Brain microvascular endothelial cell (primary cell): Measurements from ENCODE around the gene KLHL21.

Experiments used
- DNase-seq: peaks from one replicate; pipeline ENCODE4 v3.0.0-alpha.2; 2020
- H3K27ac ChIP-seq: fragments of 250-450 bp; sonication (Bioruptor Pico); 2 replicates; pipeline ENCODE4 v1.5.1; 2020; ENCODE audit warnings: mild to moderate bottlenecking, moderate library complexity
- H3K27me3 ChIP-seq: fragments of 250-450 bp; sonication (Bioruptor Pico); replicated peaks from 2 replicates; pipeline ENCODE4 v1.5.1; 2020; ENCODE audit warnings: mild to moderate bottlenecking
- H3K36me3 ChIP-seq: fragments of 250-450 bp; sonication (Bioruptor Pico); replicated peaks from 2 replicates; pipeline ENCODE4 v1.5.1; 2020; ENCODE audit warnings: mild to moderate bottlenecking
- H3K4me3 ChIP-seq: 2 replicates; pipeline ENCODE4 v1.5.1; 2011; ENCODE audit warnings: low read depth, mild to moderate bottlenecking, control low read depth, low read length, moderate library complexity
- in situ Hi-C: cut with HindIII; loops from 2 replicates; pipeline ENCODE4 v1.10.0; 2017; ENCODE audit warnings: low sequenced_read_pairs, low pct_ligation_motif_present
- TF ChIP-seq, protein P1 (sequence below): IDR thresholded peaks from 2 replicates; pipeline ENCODE4 v1.5.1; 2011; ENCODE audit warnings: low read depth, mild to moderate bottlenecking, moderate library complexity, low read length, control low read depth, inconsistent platforms; ENCODE audit errors: missing control alignments

Gene KLHL21

DNA sequence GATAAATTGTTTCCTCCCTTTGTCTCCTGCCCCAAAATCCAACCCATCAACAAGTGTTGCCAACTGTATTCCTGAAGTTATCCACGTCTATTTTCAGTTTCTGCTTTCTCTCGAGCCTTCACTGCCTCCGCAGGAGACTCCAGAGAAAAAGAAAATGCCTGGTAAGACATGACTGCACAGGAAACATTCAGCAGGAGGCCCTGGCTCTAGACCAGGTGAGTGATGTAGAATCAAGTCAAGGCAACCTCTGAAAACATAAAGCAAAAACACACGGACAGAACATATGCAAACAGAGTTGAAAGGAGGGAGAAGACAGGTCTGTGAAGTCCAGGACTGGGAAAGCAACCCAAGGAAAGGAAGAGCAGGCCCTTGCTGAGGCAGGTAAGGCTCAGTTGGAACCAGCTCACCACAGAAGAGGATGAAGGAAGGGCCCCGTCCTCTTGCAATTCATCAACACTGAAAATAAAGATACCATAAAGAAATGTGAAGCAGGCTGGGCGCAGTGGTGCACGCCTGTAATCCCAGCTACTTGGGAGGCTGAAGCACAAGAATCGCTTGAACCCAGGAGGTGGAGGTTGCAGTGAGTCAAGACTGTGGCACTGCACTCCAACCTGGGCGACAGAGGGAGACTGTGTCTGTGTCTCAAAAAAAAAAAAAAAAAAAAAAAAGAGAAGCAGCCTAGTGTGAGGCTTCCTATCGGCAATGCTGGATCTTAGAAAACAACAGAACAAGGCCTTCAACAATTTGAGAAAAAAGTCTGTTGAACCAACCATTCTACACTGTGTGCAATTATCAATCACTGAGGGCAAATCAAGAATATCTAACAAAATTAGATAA, 57.2 kb downstream of the KLHL21 start:
- H3K27me3 ChIP-seq = no peaks in the 10 kb centered on the region
- no peak overlapping the region for H3K4me3 ChIP-seq
- H3K36me3 ChIP-seq = peaks cover 35% of the 10 kb centered on the region
- TF ChIP-seq, protein P1, sequence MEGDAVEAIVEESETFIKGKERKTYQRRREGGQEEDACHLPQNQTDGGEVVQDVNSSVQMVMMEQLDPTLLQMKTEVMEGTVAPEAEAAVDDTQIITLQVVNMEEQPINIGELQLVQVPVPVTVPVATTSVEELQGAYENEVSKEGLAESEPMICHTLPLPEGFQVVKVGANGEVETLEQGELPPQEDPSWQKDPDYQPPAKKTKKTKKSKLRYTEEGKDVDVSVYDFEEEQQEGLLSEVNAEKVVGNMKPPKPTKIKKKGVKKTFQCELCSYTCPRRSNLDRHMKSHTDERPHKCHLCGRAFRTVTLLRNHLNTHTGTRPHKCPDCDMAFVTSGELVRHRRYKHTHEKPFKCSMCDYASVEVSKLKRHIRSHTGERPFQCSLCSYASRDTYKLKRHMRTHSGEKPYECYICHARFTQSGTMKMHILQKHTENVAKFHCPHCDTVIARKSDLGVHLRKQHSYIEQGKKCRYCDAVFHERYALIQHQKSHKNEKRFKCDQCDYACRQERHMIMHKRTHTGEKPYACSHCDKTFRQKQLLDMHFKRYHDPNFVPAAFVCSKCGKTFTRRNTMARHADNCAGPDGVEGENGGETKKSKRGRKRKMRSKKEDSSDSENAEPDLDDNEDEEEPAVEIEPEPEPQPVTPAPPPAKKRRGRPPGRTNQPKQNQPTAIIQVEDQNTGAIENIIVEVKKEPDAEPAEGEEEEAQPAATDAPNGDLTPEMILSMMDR = no peak
- in situ Hi-C loops = no loop called here
- peak overlapping the region; percentile 81 for H3K27ac ChIP-seq
- peak; percentile 27 for DNase-seq

DNA sequence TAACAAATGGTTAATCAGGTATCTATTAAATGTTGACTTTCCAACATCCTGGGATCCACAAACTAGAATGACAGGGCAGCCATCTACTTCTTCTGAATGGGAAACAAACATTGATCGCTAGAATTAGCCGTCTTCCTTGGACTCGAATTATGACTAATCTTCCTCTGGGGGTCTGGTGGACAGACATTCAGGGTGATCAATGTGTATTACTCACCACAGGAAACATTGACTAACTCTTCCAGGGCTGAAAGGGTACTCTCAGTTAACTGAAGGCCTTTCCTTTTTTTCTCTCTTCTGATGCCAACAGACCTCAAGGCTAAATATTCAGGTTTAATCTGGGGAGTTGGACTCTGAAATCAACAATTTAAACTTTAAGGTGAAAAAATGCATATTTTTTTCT, 57.8 kb downstream of the KLHL21 start:
- TF ChIP-seq, protein P1 = no peak
- Histone ChIP-seq H3K27ac (peak overlapping the region; percentile 81), H3K27me3 (no peaks in the 10 kb centered on the region), H3K36me3 (peaks cover 37% of the 10 kb centered on the region), H3K4me3 (no peak overlapping the region)
- DNase-seq = peak; percentile 63
- in situ Hi-C loops = no loop called here
